Left ventricle myocardium inferior (tissue), 1 donor: Measurements from ENCODE around the gene WDR33. TPM values are rescaled to one million over a fixed set of nuclear protein-coding genes. Genes with fewer than 3 reads are reported as not detected.
"Not testable (repeated sequence)": the region's sequence is repeated elsewhere in the genome, so short reads cannot be mapped to it uniquely, and the experiment has no call there.

Experiments
- DNase-seq: peaks from one replicate; pipeline ENCODE4 v3.0.0-alpha.2; 2020
- H3K27ac ChIP-seq: fragments of 200-600 bp; replicated peaks from 2 replicates; pipeline ENCODE4 v1.8.0; 2021
- H3K27me3 ChIP-seq: fragments of 200-600 bp; 2 replicates; pipeline ENCODE4 v1.8.0; 2021; ENCODE audit warnings: low read depth
- H3K36me3 ChIP-seq: fragments of 200-600 bp; 2 replicates; pipeline ENCODE4 v1.8.0; 2021
- H3K4me1 ChIP-seq: fragments of 200-600 bp; 2 replicates; pipeline ENCODE4 v1.8.0; 2021
- H3K4me3 ChIP-seq: fragments of 200-600 bp; 2 replicates; pipeline ENCODE4 v1.8.0; 2021; ENCODE audit warnings: mild to moderate bottlenecking, moderate library complexity
- H3K9me3 ChIP-seq: fragments of 200-600 bp; replicated peaks from 2 replicates; pipeline ENCODE4 v1.8.0; 2021
- intact Hi-C: fragments of 100-400 bp; cut with micrococcal nuclease; formaldehyde crosslinking; loops from one replicate; pipeline ENCODE4 v1.11.0; 2022
- total RNA-seq: library from RNA; stranded (reverse); fragmentation: NEBNext Ultra II Directional; extraction: Animal tissue kit (Norgen Biotek cat#: 25700); gene quantifications from one replicate; pipeline ENCODE4 v1.2.1, GENCODE V29; 2021
- TF ChIP-seq, protein P1 (sequence below): fragments of 200-600 bp; IDR thresholded peaks from 2 replicates; pipeline ENCODE4 v1.8.0; 2021; ENCODE audit warnings: antibody characterized with exemption, mild to moderate bottlenecking, borderline replicate concordance
- donor health status: DM: no; HTN: yes; CAD: no; lungs with severe emphysema.

The WDR33 gene
- total RNA-seq, 1 donor from 2014 or later, result 38.9 TPM

DNA sequence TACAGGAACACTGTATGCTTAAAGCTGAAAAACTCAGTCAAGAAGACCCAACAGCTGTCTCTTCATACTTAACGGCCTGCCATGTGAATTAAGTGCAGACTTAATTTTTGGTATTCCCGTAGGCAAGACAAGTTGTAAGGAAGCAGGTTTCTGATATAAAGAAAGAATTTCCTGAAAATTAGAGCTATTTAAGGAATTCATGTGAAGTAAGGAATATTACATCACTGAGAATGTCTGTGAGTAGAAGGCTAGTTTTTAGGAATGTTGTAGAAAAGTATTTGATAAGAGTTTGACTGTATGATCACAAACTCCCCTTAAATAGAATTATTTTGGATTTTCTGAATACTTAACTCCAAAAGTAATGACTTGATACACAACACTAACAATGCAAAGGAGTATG lies 51.0 kb downstream of the WDR33 start:
- no peak overlapping the region for H3K27ac ChIP-seq
- H3K9me3 ChIP-seq, result no peaks in the 10 kb centered on the region
- H3K4me3 ChIP-seq, result no peak overlapping the region
- no peaks in the 10 kb centered on the region for H3K27me3 ChIP-seq
- TF ChIP-seq, protein P1, sequence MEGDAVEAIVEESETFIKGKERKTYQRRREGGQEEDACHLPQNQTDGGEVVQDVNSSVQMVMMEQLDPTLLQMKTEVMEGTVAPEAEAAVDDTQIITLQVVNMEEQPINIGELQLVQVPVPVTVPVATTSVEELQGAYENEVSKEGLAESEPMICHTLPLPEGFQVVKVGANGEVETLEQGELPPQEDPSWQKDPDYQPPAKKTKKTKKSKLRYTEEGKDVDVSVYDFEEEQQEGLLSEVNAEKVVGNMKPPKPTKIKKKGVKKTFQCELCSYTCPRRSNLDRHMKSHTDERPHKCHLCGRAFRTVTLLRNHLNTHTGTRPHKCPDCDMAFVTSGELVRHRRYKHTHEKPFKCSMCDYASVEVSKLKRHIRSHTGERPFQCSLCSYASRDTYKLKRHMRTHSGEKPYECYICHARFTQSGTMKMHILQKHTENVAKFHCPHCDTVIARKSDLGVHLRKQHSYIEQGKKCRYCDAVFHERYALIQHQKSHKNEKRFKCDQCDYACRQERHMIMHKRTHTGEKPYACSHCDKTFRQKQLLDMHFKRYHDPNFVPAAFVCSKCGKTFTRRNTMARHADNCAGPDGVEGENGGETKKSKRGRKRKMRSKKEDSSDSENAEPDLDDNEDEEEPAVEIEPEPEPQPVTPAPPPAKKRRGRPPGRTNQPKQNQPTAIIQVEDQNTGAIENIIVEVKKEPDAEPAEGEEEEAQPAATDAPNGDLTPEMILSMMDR, result no peak
- no peak for DNase-seq
- H3K36me3 ChIP-seq, result peaks cover 66% of the 10 kb centered on the region
- intact Hi-C loops, result no loop called here
- peaks cover 21% of the 10 kb centered on the region for H3K4me1 ChIP-seq

DNA sequence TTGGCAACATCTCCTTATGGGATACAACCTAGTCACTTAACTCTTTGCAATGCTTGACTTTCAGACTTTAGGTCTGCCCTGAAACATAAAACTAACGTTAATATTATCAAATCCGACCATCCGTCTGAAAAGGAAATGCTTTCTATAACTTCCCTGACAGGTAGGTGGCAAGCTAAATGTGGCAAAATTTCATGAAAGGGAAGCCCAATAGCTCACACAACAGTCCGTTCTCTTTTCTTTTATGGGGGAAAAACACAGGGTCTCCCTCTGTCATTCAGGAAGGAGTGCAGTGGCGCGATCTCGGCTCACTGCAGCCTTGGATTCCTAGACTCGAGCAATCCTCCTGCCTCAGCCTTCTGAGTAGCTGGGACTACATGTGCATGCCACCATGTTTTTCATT lies 56.8 kb downstream of the WDR33 start:
- Histone ChIP-seq H3K27me3 (no peaks in the 10 kb centered on the region), H3K27ac (no peak overlapping the region), H3K4me1 (peaks cover 7% of the 10 kb centered on the region), H3K36me3 (peaks cover 21% of the 10 kb centered on the region), H3K9me3 (no peaks in the 10 kb centered on the region), H3K4me3 (no peak overlapping the region)
- intact Hi-C loops, result no loop called here
- no peak for DNase-seq
- TF ChIP-seq, protein P1, result no peak

DNA sequence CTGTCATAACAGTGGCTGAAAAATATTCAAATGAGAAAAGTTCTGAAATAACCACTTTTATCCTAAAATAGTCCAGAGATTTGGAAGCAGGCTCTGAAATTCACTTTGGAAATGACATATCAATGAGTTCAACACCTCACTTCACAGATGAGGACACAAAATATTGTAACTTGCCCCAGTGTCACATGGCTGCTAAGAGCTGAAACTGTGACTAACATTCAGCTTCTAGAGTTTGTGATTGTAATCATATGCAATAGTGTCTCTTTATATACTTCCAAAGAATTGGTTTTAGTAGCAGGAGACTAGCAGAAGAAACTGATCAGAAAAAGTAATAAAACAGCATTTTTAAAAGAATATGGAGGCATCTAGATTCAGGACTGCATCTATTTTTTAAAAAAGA lies 57.6 kb downstream of the WDR33 start:
- peaks cover 7% of the 10 kb centered on the region for H3K4me1 ChIP-seq
- H3K4me3 ChIP-seq, result no peak overlapping the region
- no peaks in the 10 kb centered on the region for H3K9me3 ChIP-seq
- H3K36me3 ChIP-seq, result peaks cover 13% of the 10 kb centered on the region
- intact Hi-C loops, result no loop called here
- H3K27ac ChIP-seq, result no peak overlapping the region
- no peaks in the 10 kb centered on the region for H3K27me3 ChIP-seq
- TF ChIP-seq, protein P1, result no peak
- DNase-seq, result no peak

- H3K9me3 ChIP-seq, H3K36me3 ChIP-seq, DNase-seq, H3K27me3 ChIP-seq, H3K4me3 ChIP-seq, H3K27ac ChIP-seq, H3K4me1 ChIP-seq, intact Hi-C loops: not testable (repeated sequence)
Observed at GRCh38 chr2:127749537-127749936, 61.4 kb downstream of the WDR33 start.

DNA sequence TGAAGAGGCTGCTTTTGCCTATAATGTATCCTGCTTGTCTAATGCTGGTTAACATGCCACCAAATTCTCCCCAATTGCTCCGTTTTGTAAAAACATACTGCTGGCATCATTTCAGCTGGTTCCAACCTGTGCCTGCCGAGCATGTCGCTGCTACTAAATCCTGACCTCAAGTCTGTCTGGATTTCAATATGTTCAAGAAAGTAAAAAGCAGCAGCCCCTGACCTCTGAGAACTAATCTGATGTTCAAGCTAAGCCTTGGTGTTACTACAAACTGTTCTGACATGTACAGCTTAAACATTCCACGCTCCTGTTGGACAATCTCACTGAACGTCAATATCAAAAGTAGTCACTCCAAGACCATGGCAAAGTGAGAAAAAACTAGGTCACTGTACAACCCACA lies 63.4 kb downstream of the WDR33 start:
- peaks cover 14% of the 10 kb centered on the region for H3K36me3 ChIP-seq
- DNase-seq, result no peak
- no peaks in the 10 kb centered on the region for H3K9me3 ChIP-seq
- H3K4me1 ChIP-seq, result peaks cover 7% of the 10 kb centered on the region
- no peak overlapping the region for H3K27ac ChIP-seq
- no peaks in the 10 kb centered on the region for H3K27me3 ChIP-seq
- no peak overlapping the region for H3K4me3 ChIP-seq
- TF ChIP-seq, protein P1, result no peak
- intact Hi-C loops, result no loop called here

- Histone ChIP-seq H3K4me1 (no peaks in the 10 kb centered on the region), H3K27me3 (no peaks in the 10 kb centered on the region), H3K4me3 (no peak overlapping the region), H3K27ac (no peak overlapping the region), H3K9me3 (no peaks in the 10 kb centered on the region), H3K36me3 (peaks cover 14% of the 10 kb centered on the region)
- DNase-seq, result no peak
- intact Hi-C loops, result no loop called here
- TF ChIP-seq, protein P1, result no peak
Observed at GRCh38 chr2:127743477-127744026, 67.4 kb downstream of the WDR33 start.
